GM20000 (cell line): ENCODE measurements around the gene DDX39B.

Source experiments
- DNase-seq: peaks from one replicate; pipeline ENCODE4 v3.0.0; 2012; ENCODE audit warnings: low spot score
- TF ChIP-seq, protein P1 (sequence below): IDR thresholded peaks from 2 replicates; pipeline ENCODE4 v1.5.1; 2012; ENCODE audit warnings: mild to moderate bottlenecking, control low read depth; ENCODE audit errors: extremely low read depth, missing control alignments

The DDX39B gene

DNA sequence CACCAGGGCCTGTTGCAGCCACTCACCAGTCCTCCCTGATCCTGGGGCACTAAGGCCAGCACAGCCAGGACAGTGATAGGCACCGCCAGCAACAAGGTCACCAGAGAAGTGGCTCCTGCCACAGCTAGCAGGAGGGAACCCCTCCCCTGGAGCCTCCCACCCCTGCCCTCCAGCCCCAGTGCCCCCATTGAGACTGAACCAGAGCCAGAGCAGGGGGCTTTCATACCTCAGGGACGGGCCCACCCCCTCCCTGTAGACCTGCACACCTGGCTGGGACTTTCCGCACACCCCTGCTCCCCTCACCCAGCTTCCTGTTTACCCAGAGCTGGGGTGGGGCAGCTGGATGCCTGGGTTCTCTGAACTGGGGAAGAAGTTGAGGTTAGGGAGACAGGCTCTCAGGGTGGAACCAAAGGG lies 40.4 kb upstream of the DDX39B start, which contains the start of gene LTB:
Gene LTB, minus strand, starts transcription at position 195 of the 414 bp plus-strand sequence. Its CDS starts 7 bp downstream, at position 188.
- peak; percentile 12 for DNase-seq
- TF ChIP-seq, protein P1, sequence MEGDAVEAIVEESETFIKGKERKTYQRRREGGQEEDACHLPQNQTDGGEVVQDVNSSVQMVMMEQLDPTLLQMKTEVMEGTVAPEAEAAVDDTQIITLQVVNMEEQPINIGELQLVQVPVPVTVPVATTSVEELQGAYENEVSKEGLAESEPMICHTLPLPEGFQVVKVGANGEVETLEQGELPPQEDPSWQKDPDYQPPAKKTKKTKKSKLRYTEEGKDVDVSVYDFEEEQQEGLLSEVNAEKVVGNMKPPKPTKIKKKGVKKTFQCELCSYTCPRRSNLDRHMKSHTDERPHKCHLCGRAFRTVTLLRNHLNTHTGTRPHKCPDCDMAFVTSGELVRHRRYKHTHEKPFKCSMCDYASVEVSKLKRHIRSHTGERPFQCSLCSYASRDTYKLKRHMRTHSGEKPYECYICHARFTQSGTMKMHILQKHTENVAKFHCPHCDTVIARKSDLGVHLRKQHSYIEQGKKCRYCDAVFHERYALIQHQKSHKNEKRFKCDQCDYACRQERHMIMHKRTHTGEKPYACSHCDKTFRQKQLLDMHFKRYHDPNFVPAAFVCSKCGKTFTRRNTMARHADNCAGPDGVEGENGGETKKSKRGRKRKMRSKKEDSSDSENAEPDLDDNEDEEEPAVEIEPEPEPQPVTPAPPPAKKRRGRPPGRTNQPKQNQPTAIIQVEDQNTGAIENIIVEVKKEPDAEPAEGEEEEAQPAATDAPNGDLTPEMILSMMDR = no peak

- TF ChIP-seq, protein P1 = no peak
- no peak for DNase-seq
These were observed 39.8 kb upstream of the DDX39B start for GRCh38 chr6:31581434-31582229.

- TF ChIP-seq, protein P1 = peak; percentile 95
- peak; percentile 84 for DNase-seq
These were observed 39.1 kb upstream of the DDX39B start for GRCh38 chr6:31580807-31581433.

DNA sequence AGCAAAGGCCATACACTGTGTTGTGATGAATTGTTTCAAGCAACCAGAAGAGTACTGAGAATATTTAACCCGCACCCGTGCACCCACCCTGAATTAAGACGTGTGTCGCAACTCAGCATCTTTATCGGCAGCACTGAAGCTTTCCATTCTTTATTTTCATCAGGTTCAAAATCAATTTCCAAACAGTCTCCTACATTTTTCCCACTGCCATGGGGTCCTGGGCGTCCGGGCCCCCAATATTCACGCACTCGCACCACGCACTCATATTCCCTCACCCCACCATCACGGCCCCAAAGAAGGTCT lies 38.6 kb upstream of the DDX39B start:
- TF ChIP-seq, protein P1 = no peak
- no peak for DNase-seq

- TF ChIP-seq, protein P1 = no peak
- peak; percentile 34 for DNase-seq
These were observed 38.0 kb upstream of the DDX39B start for GRCh38 chr6:31579546-31580437.

GRCh38 chr6:31579119-31579505 lies 37.3 kb upstream of the DDX39B start:
- TF ChIP-seq, protein P1 = no peak

More at GRCh38 chr6:31579119-31579505, 37.3 kb upstream of the DDX39B start:
- DNase-seq = no peak
